Skeletal muscle tissue (tissue), 4 donors: ENCODE measurements around the gene CBX5. TPM values are rescaled to one million over a fixed set of nuclear protein-coding genes. Genes with fewer than 3 reads are reported as not detected.

ENCODE experiments used
- H3K27ac ChIP-seq: one replicate; pipeline ENCODE4 v1.7.0; 2013; ENCODE audit warnings: mild to moderate bottlenecking, low read depth, low read length, inconsistent platforms
- H3K27me3 ChIP-seq, 3 donors: one replicate each; pipeline ENCODE4 v1.7.0; 2013; ENCODE audit warnings: low read length in 3 of 3; ENCODE audit not compliant: control insufficient read depth in 3 of 3, insufficient read depth in 3 of 3
- H3K36me3 ChIP-seq, 3 donors: one replicate each; pipeline ENCODE4 v1.7.0; 2013; ENCODE audit warnings: low read length in 3 of 3; ENCODE audit not compliant: control insufficient read depth in 3 of 3, insufficient read depth in 3 of 3
- H3K4me1 ChIP-seq, 3 donors: one replicate each; pipeline ENCODE4 v1.7.0; 2013; ENCODE audit warnings: low read length in 3 of 3, mild to moderate bottlenecking in 3 of 3; ENCODE audit not compliant: control insufficient read depth in 3 of 3, insufficient read depth in 3 of 3
- H3K4me3 ChIP-seq, 3 donors: one replicate each; pipeline ENCODE4 v1.7.0; 2013; ENCODE audit warnings: low read length in 3 of 3
- H3K9ac ChIP-seq, 3 donors: one replicate each; pipeline ENCODE4 v1.7.0; 2013; ENCODE audit warnings: low read length in 3 of 3, mild to moderate bottlenecking in 3 of 3, moderate library complexity in 2 of 3, low read depth in 1 of 3
- H3K9me3 ChIP-seq, 3 donors: one replicate each; pipeline ENCODE4 v1.7.0; 2013; ENCODE audit warnings: low read length in 3 of 3; ENCODE audit not compliant: control insufficient read depth in 3 of 3
- total RNA-seq: library from RNA; depleted of rRNA; stranded (reverse); fragments of >200 nt; gene quantifications from one replicate; pipeline ENCODE4 v1.2.3, GENCODE V29; 2014
- donor health status: Osteomylitis.

Gene CBX5
- total RNA-seq, 1 donor from 2014 or later, result 49.6 TPM

- Histone ChIP-seq H3K9ac (no peak overlapping the region), H3K27ac (no peak overlapping the region), H3K9me3 (no peaks in the 10 kb centered on the region), H3K27me3 (peaks cover 0 to 3% (median 0%) of the 10 kb centered on the region in 3 donors), H3K4me3 (no peak overlapping the region), H3K36me3 (no peaks in the 10 kb centered on the region), H3K4me1 (peaks cover 6 to 10% (median 9%) of the 10 kb centered on the region in 3 donors)
Measured at GRCh38 chr12:54204316-54204715, 75.6 kb downstream of the CBX5 start.

DNA sequence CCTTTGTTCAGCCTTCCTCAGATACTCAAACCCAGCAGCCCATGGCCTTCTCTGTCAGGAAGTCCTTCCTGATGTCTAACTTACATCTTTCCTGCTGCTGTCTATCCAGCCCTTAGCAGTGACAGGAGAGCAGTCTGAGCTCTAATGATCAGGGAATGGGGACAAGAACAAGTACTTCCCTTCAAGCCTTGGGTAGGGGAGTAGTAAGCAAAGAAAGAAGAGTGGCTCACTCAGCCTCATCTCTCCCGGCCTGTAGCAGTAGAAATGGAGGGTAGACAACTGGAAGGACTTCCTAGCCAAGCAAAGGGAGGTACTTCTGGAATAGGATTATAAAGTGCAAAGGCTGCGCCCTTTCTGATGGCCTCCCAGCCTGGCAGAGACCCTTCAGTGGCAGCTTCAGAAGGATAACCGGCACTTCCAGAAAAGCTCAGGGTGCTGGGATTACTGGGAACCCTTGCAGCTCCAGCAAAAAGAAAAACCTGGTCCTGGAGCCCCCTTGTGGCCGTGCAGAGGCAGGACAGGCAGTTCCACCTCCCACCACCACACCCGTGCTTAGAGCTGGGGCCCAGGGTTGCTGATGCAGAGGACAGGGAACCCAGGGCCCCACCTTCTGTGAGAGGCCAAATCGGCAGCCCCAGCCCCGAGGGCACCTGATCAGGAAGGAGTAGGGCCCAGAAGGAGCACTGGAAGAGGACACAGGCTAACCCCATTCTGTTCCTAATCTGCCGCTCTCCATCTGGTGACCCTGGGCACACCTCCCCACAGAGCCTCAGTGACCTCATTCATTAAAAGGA, 78.7 kb downstream of the CBX5 start:
- no peaks in the 10 kb centered on the region for H3K9me3 ChIP-seq
- no peak overlapping the region for H3K9ac ChIP-seq
- peaks cover 0 to 5% (median 0%) of the 10 kb centered on the region in 3 donors for H3K27me3 ChIP-seq
- no peaks in the 10 kb centered on the region for H3K36me3 ChIP-seq
- no peak overlapping the region for H3K4me3 ChIP-seq
- peaks cover 21 to 24% (median 21%) of the 10 kb centered on the region in 3 donors for H3K4me1 ChIP-seq
- no peak overlapping the region for H3K27ac ChIP-seq

GRCh38 chr12:54200412-54200811, 79.5 kb downstream of the CBX5 start:
- peaks cover 0 to 5% (median 0%) of the 10 kb centered on the region in 3 donors for H3K27me3 ChIP-seq
- no peak overlapping the region for H3K9ac ChIP-seq

DNA sequence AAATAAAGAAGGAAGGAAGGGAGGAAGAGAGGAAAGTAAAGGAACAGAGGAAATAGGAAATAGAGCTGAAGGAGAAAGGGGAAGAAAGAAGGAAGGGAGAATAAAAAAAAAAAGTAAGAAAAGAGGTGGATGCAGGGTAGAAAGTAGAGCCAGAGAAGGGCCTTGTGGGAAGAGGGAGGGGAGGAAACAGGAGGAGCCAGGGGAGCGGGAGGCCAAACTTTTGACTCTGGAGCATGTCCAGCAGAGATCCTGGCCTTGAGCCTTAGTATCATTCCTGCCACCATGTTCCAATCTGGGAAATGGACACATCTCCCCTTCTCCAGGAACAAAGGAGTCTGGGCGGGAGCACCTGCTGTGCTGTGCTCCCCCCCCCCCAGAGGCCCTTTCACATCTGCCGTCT, 80.0 kb downstream of the CBX5 start:
- Histone ChIP-seq H3K36me3 (no peaks in the 10 kb centered on the region), H3K27ac (no peak overlapping the region), H3K27me3 (peaks cover 0 to 5% (median 0%) of the 10 kb centered on the region in 3 donors), H3K9ac (peak overlapping the region in 1 of 3 donors; percentile 8), H3K4me1 (peaks cover 23 to 27% (median 23%) of the 10 kb centered on the region in 3 donors), H3K9me3 (no peaks in the 10 kb centered on the region), H3K4me3 (no peak overlapping the region)

More at GRCh38 chr12:54200412-54200811, 79.5 kb downstream of the CBX5 start:
- Histone ChIP-seq H3K4me1 (peaks cover 23 to 27% (median 23%) of the 10 kb centered on the region in 3 donors), H3K36me3 (no peaks in the 10 kb centered on the region), H3K27ac (no peak overlapping the region), H3K9me3 (no peaks in the 10 kb centered on the region), H3K4me3 (no peak overlapping the region)

DNA sequence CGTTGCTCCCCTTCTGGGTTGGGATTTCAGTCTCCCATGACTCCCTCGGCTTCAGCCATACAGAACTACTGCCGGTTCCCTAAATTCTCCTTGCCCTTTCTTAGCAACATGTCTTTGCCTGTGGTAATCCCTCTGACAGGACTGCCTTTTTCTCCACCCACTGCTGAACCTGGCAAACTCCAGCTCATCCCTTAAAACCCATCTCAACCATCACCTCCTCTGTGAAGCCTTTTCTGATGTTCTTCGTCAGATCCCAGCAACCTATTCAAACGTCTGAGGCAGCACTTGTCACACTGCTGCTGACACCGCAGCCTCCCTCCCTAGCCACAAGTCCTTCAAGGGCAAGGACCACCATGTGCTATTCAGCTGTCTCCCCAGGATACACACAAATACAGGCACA, 80.9 kb downstream of the CBX5 start:
- no peak overlapping the region for H3K27ac ChIP-seq
- H3K4me3 ChIP-seq, result no peak overlapping the region
- H3K36me3 ChIP-seq, result no peaks in the 10 kb centered on the region
- H3K9ac ChIP-seq, result no peak overlapping the region
- H3K4me1 ChIP-seq, result peaks cover 23 to 27% (median 23%) of the 10 kb centered on the region in 3 donors
- H3K9me3 ChIP-seq, result no peaks in the 10 kb centered on the region
- H3K27me3 ChIP-seq, result peaks cover 0 to 5% (median 0%) of the 10 kb centered on the region in 3 donors

GRCh38 chr12:54197431-54197909, 82.5 kb downstream of the CBX5 start:
- no peaks in the 10 kb centered on the region for H3K36me3 ChIP-seq
- H3K9me3 ChIP-seq, result no peaks in the 10 kb centered on the region
- H3K4me3 ChIP-seq, result peak overlapping the region; percentile 25 to 56 (median 38)
- H3K9ac ChIP-seq, result peak overlapping the region; percentile 58 to 76 (median 69)
- peak overlapping the region; percentile 64 for H3K27ac ChIP-seq
- H3K4me1 ChIP-seq, result peaks cover 23 to 27% (median 23%) of the 10 kb centered on the region in 3 donors
- H3K27me3 ChIP-seq, result peaks cover 0 to 5% (median 0%) of the 10 kb centered on the region in 3 donors

DNA sequence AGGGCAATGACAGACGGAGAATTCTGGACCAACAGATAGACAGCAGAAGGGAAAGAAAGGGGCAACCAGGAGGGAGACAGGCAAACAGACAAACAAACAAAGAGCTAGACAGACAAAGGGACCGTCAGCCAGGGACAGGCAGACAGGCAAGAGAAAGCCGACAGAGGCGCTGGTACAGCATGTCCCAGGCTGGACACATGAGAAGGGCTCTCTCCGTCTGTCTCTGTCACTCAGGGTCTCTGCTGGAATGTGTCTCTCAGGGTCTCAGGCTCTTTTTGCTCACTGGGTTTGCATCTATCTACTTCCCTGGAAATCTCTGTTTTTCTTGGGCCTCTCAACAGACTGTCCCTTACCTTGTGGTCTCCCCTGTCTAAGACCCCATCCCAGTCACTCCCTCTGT, 82.9 kb downstream of the CBX5 start:
- peak overlapping the region; percentile 64 for H3K27ac ChIP-seq
- peak overlapping the region; percentile 58 to 76 (median 69) for H3K9ac ChIP-seq
- H3K9me3 ChIP-seq, result no peaks in the 10 kb centered on the region
- peaks cover 0 to 5% (median 0%) of the 10 kb centered on the region in 3 donors for H3K27me3 ChIP-seq
- H3K4me1 ChIP-seq, result peaks cover 23 to 27% (median 23%) of the 10 kb centered on the region in 3 donors
- H3K36me3 ChIP-seq, result no peaks in the 10 kb centered on the region
- peak overlapping the region; percentile 25 to 56 (median 38) for H3K4me3 ChIP-seq

DNA sequence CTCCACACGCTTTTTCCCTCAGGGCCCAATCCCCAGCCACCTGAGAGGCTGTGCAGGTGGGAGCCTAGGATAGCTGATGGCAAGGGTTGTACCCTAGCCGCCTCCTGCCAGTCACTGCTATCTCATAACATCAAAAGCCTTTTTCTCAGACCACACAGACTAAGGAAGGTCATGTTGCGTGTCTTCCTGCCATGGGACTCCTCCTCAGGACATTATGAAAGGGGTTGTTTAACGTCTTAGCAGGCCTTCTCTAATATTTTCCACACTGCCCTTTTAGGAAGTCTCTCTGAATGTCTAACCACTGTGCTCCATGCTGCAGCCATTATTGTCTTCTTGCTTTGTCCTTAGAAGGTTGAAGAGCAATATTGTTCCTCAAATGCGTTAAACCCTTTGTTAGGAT, 83.5 kb downstream of the CBX5 start:
- Histone ChIP-seq H3K27me3 (peaks cover 0 to 5% (median 0%) of the 10 kb centered on the region in 3 donors), H3K9ac (peak overlapping the region in 2 of 3 donors; percentile 69 to 76), H3K4me3 (no peak overlapping the region), H3K4me1 (peaks cover 29 to 31% (median 29%) of the 10 kb centered on the region in 3 donors), H3K36me3 (no peaks in the 10 kb centered on the region), H3K9me3 (no peaks in the 10 kb centered on the region), H3K27ac (peak overlapping the region; percentile 64)

GRCh38 chr12:54195737-54196347, 84.1 kb downstream of the CBX5 start:
- H3K27ac ChIP-seq, result peak overlapping the region; percentile 64
- peaks cover 30 to 32% (median 31%) of the 10 kb centered on the region in 3 donors for H3K4me1 ChIP-seq
- H3K36me3 ChIP-seq, result no peaks in the 10 kb centered on the region
- no peak overlapping the region for H3K4me3 ChIP-seq
- H3K9ac ChIP-seq, result no peak overlapping the region
- H3K27me3 ChIP-seq, result peaks cover 0 to 5% (median 0%) of the 10 kb centered on the region in 3 donors
- H3K9me3 ChIP-seq, result no peaks in the 10 kb centered on the region
